ENCODE data around the gene CECR2. TPM values are rescaled to one million over a fixed set of nuclear protein-coding genes. Genes with fewer than 3 reads are reported as not detected.

CECR2 gene
- total and polyA plus RNA-seq, 2 of the 8 experiments (the other 6 are each of a cell fraction or from before 2014, with no cell fraction given), result 18.3 to 123 TPM

GRCh38 chr22:17387356-17387755, 18.1 kb downstream of the CECR2 start:
- Histone ChIP-seq H3K4me3 (ENCODE audit: extremely low read depth in 1 of 4, insufficient read depth in 2 of 4, low read depth in 3 of 4, low read length in 4 of 4) (no peak overlapping the region), H3K79me1 (ENCODE audit: low read depth, low read length) (peaks cover 10% of the 10 kb centered on the region; the same call in 1 of the 2 replicates), H3K23me2 (ENCODE audit: low read depth, low read length) (no peaks in the 10 kb centered on the region), H3K4me2 (ENCODE audit: insufficient read depth in 1 of 2, low read depth in 2 of 2, low read length in 2 of 2) (no peak overlapping the region; a peak in 1 of 4 replicates), H3K18ac (ENCODE audit: extremely low read depth, low read length) (peak overlapping the region; percentile 19; the same call in 1 of the 2 replicates), H2BK20ac (ENCODE audit: low read length) (no peak overlapping the region), H2BK12ac (ENCODE audit: low read depth, low read length) (no peak overlapping the region), H3K27me3 (replicated peaks in 1 of 4; ENCODE audit: control insufficient read depth in 3 of 4, extremely low read depth in 1 of 4, insufficient read depth in 3 of 4, low read length in 3 of 4) (no peaks in the 10 kb centered on the region), H3K9me3 (ENCODE audit: insufficient read depth in 2 of 2, low read depth in 1 of 2, low read length in 1 of 2) (no peaks in the 10 kb centered on the region), H2BK15ac (ENCODE audit: low read length) (no peak overlapping the region), H4K91ac (replicated peaks; ENCODE audit: insufficient read length, low read length) (no peak overlapping the region), H3K56ac (replicated peaks; ENCODE audit: insufficient read length, low read depth, low read length) (no peak overlapping the region), H4K20me1 (replicated peaks in 1 of 2; ENCODE audit: control insufficient read depth in 1 of 2, insufficient read depth in 2 of 2, low read length in 2 of 2) (peaks cover 20 to 37% of the 10 kb centered on the region in 2 experiments), H2BK120ac (replicated peaks; ENCODE audit: low read depth, low read length) (no peak overlapping the region), H3K36me3 (ENCODE audit: control insufficient read depth in 2 of 4, insufficient read depth in 4 of 4, low read length in 3 of 4) (peaks cover 0 to 5% (median 0%) of the 10 kb centered on the region in 4 experiments; a peak in 3 of 8 replicates), H3K9ac (replicated peaks in 1 of 4; ENCODE audit: extremely low read depth in 1 of 4, low read depth in 3 of 4, low read length in 3 of 4) (no peak overlapping the region), H2AFZ (ENCODE audit: low read length) (no peak overlapping the region), H4K8ac (ENCODE audit: extremely low read depth, insufficient read depth, low read length) (no peak overlapping the region), H4K5ac (ENCODE audit: insufficient read length, low read depth, low read length) (no peak overlapping the region), H3K4ac (replicated peaks; ENCODE audit: insufficient read length, low read depth, low read length) (no peak overlapping the region), H3K23ac (ENCODE audit: insufficient read length) (no peak overlapping the region), H2AK5ac (ENCODE audit: low read depth, low read length) (no peak overlapping the region), H3K4me1 (replicated peaks in 1 of 4; ENCODE audit: control insufficient read depth in 3 of 4, insufficient read depth in 4 of 4, low read length in 3 of 4) (peaks cover 4 to 19% (median 13%) of the 10 kb centered on the region in 4 experiments; a peak in 6 of 7 replicates), H2BK5ac (ENCODE audit: low read depth, low read length) (no peak overlapping the region), H3K79me2 (ENCODE audit: control insufficient read depth in 1 of 2, insufficient read depth in 2 of 2, low read length in 2 of 2) (peaks cover 83 to 100% of the 10 kb centered on the region in 2 experiments), H3K14ac (ENCODE audit: insufficient read length) (no peak overlapping the region), H3K27ac (ENCODE audit: low read depth, low read length) (no peak overlapping the region)
- TF ChIP-seq TEAD4 (IDR thresholded peaks at IDR 0.05; ENCODE audit: low read depth, low read length) (no peak), RBBP5 (IDR thresholded peaks at IDR 0.05; ENCODE audit: borderline replicate concordance, low read depth, low read length) (no peak), MAFK (IDR thresholded peaks at IDR 0.05; ENCODE audit: low read depth, low read length) (no peak), EZH2 (IDR thresholded peaks at IDR 0.05; ENCODE audit: low read depth, low read length, severe bottlenecking) (no peak), JUN (IDR thresholded peaks at IDR 0.05; ENCODE audit: low read depth, low read length) (no peak), CHD1 (IDR thresholded peaks at IDR 0.05; ENCODE audit: low read depth, low read length) (no peak), USF2 (IDR thresholded peaks at IDR 0.05; ENCODE audit: low read length) (no peak), POLR2AphosphoS5 (IDR thresholded peaks at IDR 0.05; ENCODE audit: low read depth, low read length) (no peak), CTBP2 (IDR thresholded peaks at IDR 0.05; ENCODE audit: borderline replicate concordance, insufficient read depth, insufficient read length, low read length) (no peak), EGR1 (IDR thresholded peaks at IDR 0.05; ENCODE audit: borderline replicate concordance, low read depth, low read length) (no peak)
- 87% methylated on average over 9 of the region's 9 CpGs; no CpG with 5 or more reads in 1 of the 2 experiments for WGBS, 2 experiments (ENCODE audit: extremely low coverage in 1 of 2, insufficient coverage in 1 of 2, insufficient read length in 1 of 2, insufficient replicate concordance in 2 of 2, low coverage in 1 of 2, low lambda C conversion rate in 2 of 2, missing lambda C conversion rate in 1 of 2)
- CTCF ChIA-PET (ENCODE audit: partially characterized antibody), result interaction anchor here (1.0 to 1.4 kb wide), 4 partner anchors 10 to 100 kb away, joined by 3 read pairs; no protein-coding TSS in a partner anchor
- FAIRE-seq (no peak), DNase-seq (ENCODE audit: low read depth in 1 of 2, low spot score in 2 of 2) (no peak)
- POLR2A ChIA-PET (ENCODE audit: partially characterized antibody), result interaction anchor here (1.0 to 1.3 kb wide), 5 partner anchors 10 to 122 kb away, joined by 3 to 5 read pairs (median 3); partner anchors contain the start of gene CECR2
